ENCODE data around the gene COL23A1. TPM values are rescaled to one million over a fixed set of nuclear protein-coding genes. Genes with fewer than 3 reads are reported as not detected.

The COL23A1 gene
- total RNA-seq, 1 donor from 2014 or later = 0.12 TPM

DNA sequence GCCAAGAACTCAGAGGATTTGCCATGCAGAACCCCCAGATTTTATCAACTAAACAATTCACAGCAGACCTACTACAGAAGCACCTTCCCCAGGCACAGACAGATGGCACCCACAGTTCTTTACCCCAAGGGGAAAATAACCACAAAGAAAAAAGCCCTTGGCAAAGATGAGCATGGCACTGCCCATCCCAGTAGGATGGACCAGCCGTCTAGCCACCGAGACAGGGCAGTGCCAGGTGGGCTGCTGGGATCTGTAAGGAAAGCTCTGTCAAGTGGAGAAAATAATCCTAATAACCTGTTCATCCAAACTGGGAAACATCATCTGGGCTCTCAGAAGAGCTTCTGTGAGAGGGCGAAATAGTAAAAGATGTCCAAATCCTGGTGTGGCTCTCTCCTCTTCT is 130.0 kb downstream of the COL23A1 start:
- H3K27me3 Mint-ChIP-seq (ENCODE audit: low read depth) = peaks cover 3% of the 10 kb centered on the region
- H3K36me3 Mint-ChIP-seq (ENCODE audit: low read depth) = no peaks in the 10 kb centered on the region
- TF ChIP-seq CTCF (IDR thresholded peaks at IDR 0.05) = no peak
- H3K4me1 Mint-ChIP-seq (ENCODE audit: low read depth) = no peaks in the 10 kb centered on the region
- H3K4me3 Mint-ChIP-seq (ENCODE audit: unreplicated experiment) = no peak overlapping the region
- no peak overlapping the region for H3K27ac Mint-ChIP-seq (ENCODE audit: unreplicated experiment)
- H3K9me3 Mint-ChIP-seq (ENCODE audit: low read depth) = no peaks in the 10 kb centered on the region
- DNase-seq (ENCODE audit: low spot score) = no peak

DNA sequence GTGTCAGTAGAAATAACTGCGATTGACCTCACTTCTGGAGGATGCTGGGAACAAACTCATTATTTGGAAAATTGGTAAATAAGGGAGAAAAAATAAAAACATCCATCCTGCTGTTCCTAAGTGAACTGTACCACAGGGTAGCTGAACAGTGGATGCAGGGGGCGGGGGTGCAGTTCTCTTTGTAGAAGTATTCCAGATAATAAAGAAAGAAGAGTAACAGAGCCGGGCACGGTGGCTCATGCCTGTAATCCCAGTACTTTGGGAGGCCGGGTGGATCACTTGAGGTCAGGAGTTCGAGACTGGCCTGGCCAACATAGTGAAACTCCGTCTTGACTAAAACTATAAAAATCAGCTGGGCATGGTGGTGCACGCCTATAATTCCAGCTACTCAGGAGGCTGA is 132.1 kb downstream of the COL23A1 start:
- no peaks in the 10 kb centered on the region for H3K9me3 Mint-ChIP-seq (ENCODE audit: low read depth)
- no peaks in the 10 kb centered on the region for H3K36me3 Mint-ChIP-seq (ENCODE audit: low read depth)
- DNase-seq (ENCODE audit: low spot score) = no peak
- H3K27ac Mint-ChIP-seq (ENCODE audit: unreplicated experiment) = no peak overlapping the region
- TF ChIP-seq CTCF (IDR thresholded peaks at IDR 0.05) = no peak
- peaks cover 3% of the 10 kb centered on the region for H3K27me3 Mint-ChIP-seq (ENCODE audit: low read depth)
- no peaks in the 10 kb centered on the region for H3K4me1 Mint-ChIP-seq (ENCODE audit: low read depth)
- H3K4me3 Mint-ChIP-seq (ENCODE audit: unreplicated experiment) = no peak overlapping the region

DNA sequence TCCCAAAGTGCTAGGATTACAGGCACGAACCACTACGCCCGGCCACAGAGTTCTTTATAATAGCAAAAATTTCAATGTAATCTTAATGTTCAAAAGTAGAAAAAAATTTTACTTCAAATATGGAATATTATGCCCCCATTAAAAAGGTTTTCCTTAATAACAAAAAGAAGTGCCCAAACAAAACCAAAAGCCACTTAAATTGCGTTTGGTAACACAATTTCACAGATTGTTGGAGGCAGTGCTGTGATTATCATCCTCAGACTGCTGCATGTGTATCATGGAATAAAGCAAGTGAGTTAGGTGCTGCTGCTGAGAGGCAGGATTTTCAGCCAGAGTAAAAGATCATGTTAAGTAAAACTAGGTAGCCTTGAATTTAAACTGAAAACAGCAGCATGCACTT is 132.7 kb downstream of the COL23A1 start:
- no peak for DNase-seq (ENCODE audit: low spot score)
- no peak overlapping the region for H3K4me3 Mint-ChIP-seq (ENCODE audit: unreplicated experiment)
- H3K4me1 Mint-ChIP-seq (ENCODE audit: low read depth) = no peaks in the 10 kb centered on the region
- H3K36me3 Mint-ChIP-seq (ENCODE audit: low read depth) = no peaks in the 10 kb centered on the region
- no peak overlapping the region for H3K27ac Mint-ChIP-seq (ENCODE audit: unreplicated experiment)
- peaks cover 3% of the 10 kb centered on the region for H3K27me3 Mint-ChIP-seq (ENCODE audit: low read depth)
- H3K9me3 Mint-ChIP-seq (ENCODE audit: low read depth) = no peaks in the 10 kb centered on the region
- TF ChIP-seq CTCF (IDR thresholded peaks at IDR 0.05) = no peak

DNA sequence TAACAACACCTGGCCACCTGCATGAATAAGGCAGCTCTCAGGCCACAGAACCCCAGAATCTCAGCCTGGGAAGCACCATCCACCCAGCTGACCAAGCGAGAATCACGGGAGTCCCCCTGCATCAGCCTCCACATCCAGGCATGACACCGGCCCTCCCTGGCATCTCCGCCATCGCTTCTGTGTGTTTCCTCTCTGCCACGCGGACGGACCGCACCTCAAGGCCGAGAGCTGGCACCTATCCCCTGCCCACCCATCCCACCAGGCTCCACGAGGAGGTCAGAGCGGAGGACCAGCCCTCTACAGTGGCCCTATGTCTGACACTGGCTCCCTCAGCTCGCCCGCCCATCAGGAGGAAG is 134.7 kb downstream of the COL23A1 start:
- H3K9me3 Mint-ChIP-seq (ENCODE audit: low read depth) = no peaks in the 10 kb centered on the region
- no peak for DNase-seq (ENCODE audit: low spot score)
- H3K4me3 Mint-ChIP-seq (ENCODE audit: unreplicated experiment) = no peak overlapping the region
- no peak overlapping the region for H3K27ac Mint-ChIP-seq (ENCODE audit: unreplicated experiment)
- TF ChIP-seq CTCF (IDR thresholded peaks at IDR 0.05) = no peak
- H3K36me3 Mint-ChIP-seq (ENCODE audit: low read depth) = no peaks in the 10 kb centered on the region
- no peaks in the 10 kb centered on the region for H3K4me1 Mint-ChIP-seq (ENCODE audit: low read depth)
- peaks cover 3% of the 10 kb centered on the region for H3K27me3 Mint-ChIP-seq (ENCODE audit: low read depth)

DNA sequence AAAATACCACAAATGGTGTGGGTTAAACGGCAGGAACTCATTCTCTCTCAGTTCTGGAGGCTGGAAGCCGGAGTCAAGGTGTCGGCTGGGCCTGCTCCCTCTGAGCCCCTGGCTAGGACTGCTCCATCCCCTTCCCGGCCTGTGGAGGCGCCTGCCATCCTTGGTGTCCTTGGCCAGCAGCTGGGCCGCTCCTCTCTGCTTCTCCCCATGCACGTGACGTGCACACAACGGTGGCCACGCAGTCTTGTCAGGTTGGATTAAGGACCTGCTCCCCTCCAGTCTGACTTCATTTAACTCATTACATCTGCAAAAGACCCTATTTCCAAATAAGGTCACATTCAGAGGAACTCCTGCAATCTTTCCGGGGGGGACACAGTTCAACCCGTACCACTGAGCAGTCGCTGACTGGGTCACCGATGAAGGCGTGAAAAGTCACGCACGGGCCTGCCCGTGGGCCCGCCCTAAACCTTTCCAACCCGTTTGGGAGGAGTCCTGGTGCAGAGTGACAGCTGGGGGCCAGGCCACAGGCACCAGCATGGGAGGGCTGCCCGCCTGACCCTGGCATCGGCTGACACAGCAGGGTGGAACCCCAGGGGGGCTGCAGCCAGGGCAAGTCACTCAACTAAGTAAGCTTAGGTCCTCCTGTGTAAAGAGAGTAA is 135.2 kb downstream of the COL23A1 start:
- no peaks in the 10 kb centered on the region for H3K4me1 Mint-ChIP-seq (ENCODE audit: low read depth)
- H3K36me3 Mint-ChIP-seq (ENCODE audit: low read depth) = no peaks in the 10 kb centered on the region

More for the DNA sequence above, 135.2 kb downstream of the COL23A1 start:
- no peak overlapping the region for H3K27ac Mint-ChIP-seq (ENCODE audit: unreplicated experiment)
- H3K4me3 Mint-ChIP-seq (ENCODE audit: unreplicated experiment) = no peak overlapping the region
- H3K27me3 Mint-ChIP-seq (ENCODE audit: low read depth) = peaks cover 3% of the 10 kb centered on the region
- no peak for DNase-seq (ENCODE audit: low spot score)
- TF ChIP-seq CTCF (IDR thresholded peaks at IDR 0.05) = no peak
- H3K9me3 Mint-ChIP-seq (ENCODE audit: low read depth) = no peaks in the 10 kb centered on the region

Measured in chondrocyte (in vitro differentiated cells).